H1 (cell line): Measurements from ENCODE around the gene RPS19. TPM values are rescaled to one million over a fixed set of nuclear protein-coding genes. Genes with fewer than 3 reads are reported as not detected.

Source experiments
- CTCF ChIA-PET: fragments of 300-600 bp; sonication (Branson Sonifier 250); formaldehyde crosslinking; loops from one replicate; lab custom pipeline; 2021; ENCODE audit not compliant: partially characterized antibody; lab: Charles Lee
- POLR2A ChIA-PET: fragments of 300-600 bp; sonication (Branson Sonifier 250); formaldehyde crosslinking; loops from one replicate; lab custom pipeline; 2021; ENCODE audit warnings: inconsistent platforms; ENCODE audit not compliant: partially characterized antibody; lab: Charles Lee
- DNase-seq, 2 experiments: peaks; one replicate each; pipeline versions ENCODE4 v3.0.0 to v3.0.0-alpha.2; 2010 to 2022; ENCODE audit warnings: low spot score in 2 of 2, low read depth in 1 of 2, mixed read lengths in 1 of 2
- FAIRE-seq: peaks from 2 replicates; lab custom pipeline; 2011; peaks lifted over from hg19 to GRCh38; lab: Jason Lieb, UNC
- H2AFZ ChIP-seq: 2 replicates; pipeline ENCODE4 v1.8.1; 2012; ENCODE audit warnings: low read length, inconsistent platforms
- H2AK5ac ChIP-seq: 2 replicates; pipeline ENCODE4 v1.6.1; 2013; ENCODE audit warnings: low read depth, low read length
- H2BK120ac ChIP-seq: replicated peaks from 2 replicates; pipeline ENCODE3; 2013; ENCODE audit warnings: low read depth, low read length, inconsistent platforms
- H2BK12ac ChIP-seq: 2 replicates; pipeline ENCODE4 v1.6.1; 2013; ENCODE audit warnings: low read depth, low read length
- H2BK15ac ChIP-seq: 2 replicates; pipeline ENCODE4 v1.6.1; 2013; ENCODE audit warnings: low read length
- H2BK20ac ChIP-seq: 2 replicates; pipeline ENCODE4 v1.6.1; 2013; ENCODE audit warnings: low read length
- H2BK5ac ChIP-seq: 2 replicates; pipeline ENCODE4 v1.6.1; 2013; ENCODE audit warnings: low read depth, low read length
- H3K14ac ChIP-seq: 2 replicates; pipeline ENCODE4 v1.6.1; 2013; ENCODE audit warnings: inconsistent platforms; ENCODE audit not compliant: insufficient read length
- H3K18ac ChIP-seq: 2 replicates; pipeline ENCODE4 v1.6.1; 2013; ENCODE audit warnings: low read length; ENCODE audit errors: extremely low read depth
- H3K23ac ChIP-seq: 2 replicates; pipeline ENCODE4 v1.6.1; 2013; ENCODE audit warnings: inconsistent platforms; ENCODE audit not compliant: insufficient read length
- H3K23me2 ChIP-seq: 2 replicates; pipeline ENCODE4 v1.6.1; 2013; ENCODE audit warnings: low read depth, low read length
- H3K27ac ChIP-seq: 2 replicates; pipeline ENCODE4 v1.6.1; 2011; ENCODE audit warnings: low read depth, low read length, inconsistent platforms
- H3K27me3 ChIP-seq, 4 experiments: replicated peaks in 1 of 4; 1 replicate in 1 of 4; 2 replicates in 3 of 4; pipeline versions ENCODE4 v1.6.1 to v1.8.1; 2011 to 2013; ENCODE audit warnings: low read length in 3 of 4, mild to moderate bottlenecking in 3 of 4, inconsistent platforms in 2 of 4, mixed read lengths in 2 of 4, moderate library complexity in 1 of 4; ENCODE audit not compliant: control insufficient read depth in 3 of 4, insufficient read depth in 3 of 4; ENCODE audit errors: extremely low read depth in 1 of 4
- H3K36me3 ChIP-seq, 4 experiments: 2 replicates each; pipeline versions ENCODE4 v1.6.1 to v1.8.1; 2011 to 2013; ENCODE audit warnings: mild to moderate bottlenecking in 4 of 4, low read length in 3 of 4, moderate library complexity in 2 of 4, control low read depth in 1 of 4, inconsistent platforms in 1 of 4; ENCODE audit not compliant: insufficient read depth in 4 of 4, control insufficient read depth in 2 of 4
- H3K4ac ChIP-seq: replicated peaks from 2 replicates; pipeline ENCODE3; 2013; ENCODE audit warnings: low read length, low read depth, mixed read lengths, inconsistent platforms; ENCODE audit not compliant: insufficient read length
- H3K4me1 ChIP-seq, 4 experiments: replicated peaks in 1 of 4; 1 replicate in 1 of 4; 2 replicates in 3 of 4; pipeline versions ENCODE4 v1.6.1 to v1.8.1; 2011 to 2013; ENCODE audit warnings: low read length in 3 of 4, inconsistent platforms in 2 of 4, mixed read lengths in 1 of 4; ENCODE audit not compliant: insufficient read depth in 4 of 4, control insufficient read depth in 3 of 4
- H3K4me2 ChIP-seq, 2 experiments: 2 replicates each; pipeline versions ENCODE4 v1.6.1 to v1.8.1; 2011 to 2013; ENCODE audit warnings: low read depth in 2 of 2, low read length in 2 of 2, control low read depth in 1 of 2, inconsistent platforms in 1 of 2, mild to moderate bottlenecking in 1 of 2; ENCODE audit not compliant: insufficient read depth in 1 of 2
- H3K4me3 ChIP-seq, 4 experiments: fragments of 200-600, 300-600 bp in 1 of 4; sonication (generic), shearing (Covaris generic), sonication (Bioruptor Twin) in 1 of 4; 2 replicates each; pipeline versions ENCODE4 v1.5.1 to v1.8.1; 2011 to 2016; ENCODE audit warnings: low read length in 4 of 4, low read depth in 3 of 4, control low read depth in 2 of 4, inconsistent platforms in 2 of 4, mild to moderate bottlenecking in 2 of 4, mixed read lengths in 1 of 4, moderate library complexity in 1 of 4; ENCODE audit not compliant: insufficient read depth in 2 of 4; ENCODE audit errors: extremely low read depth in 1 of 4
- H3K56ac ChIP-seq: replicated peaks from 2 replicates; pipeline ENCODE3; 2013; ENCODE audit warnings: low read depth, mild to moderate bottlenecking, mixed read lengths, low read length, inconsistent platforms; ENCODE audit not compliant: insufficient read length
- H3K79me1 ChIP-seq: 2 replicates; pipeline ENCODE4 v1.6.1; 2013; ENCODE audit warnings: low read depth, low read length, control low read depth
- H3K79me2 ChIP-seq, 2 experiments: 2 replicates each; pipeline versions ENCODE4 v1.6.1 to v1.8.1; 2012 to 2013; ENCODE audit warnings: low read length in 2 of 2, mild to moderate bottlenecking in 2 of 2, inconsistent platforms in 1 of 2; ENCODE audit not compliant: insufficient read depth in 2 of 2, control insufficient read depth in 1 of 2
- H3K9ac ChIP-seq, 4 experiments: replicated peaks in 1 of 4; 1 replicate in 1 of 4; 2 replicates in 3 of 4; pipeline versions ENCODE4 v1.6.1 to v1.8.1; 2011 to 2013; ENCODE audit warnings: low read depth in 3 of 4, low read length in 3 of 4, control low read depth in 2 of 4, mild to moderate bottlenecking in 2 of 4, moderate library complexity in 2 of 4, inconsistent platforms in 1 of 4; ENCODE audit errors: extremely low read depth in 1 of 4
- H3K9me3 ChIP-seq, 2 experiments: 2 replicates each; pipeline versions ENCODE4 v1.6.1 to v1.8.1; 2012 to 2013; ENCODE audit warnings: mild to moderate bottlenecking in 2 of 2, moderate library complexity in 2 of 2, control low read depth in 1 of 2, inconsistent platforms in 1 of 2, low read depth in 1 of 2, low read length in 1 of 2, mixed read lengths in 1 of 2; ENCODE audit not compliant: insufficient read depth in 2 of 2
- H4K20me1 ChIP-seq, 2 experiments: replicated peaks in 1 of 2; 2 replicates each; pipeline versions ENCODE3 to v1.8.1; 2011 to 2013; ENCODE audit warnings: inconsistent platforms in 2 of 2, low read length in 2 of 2, mild to moderate bottlenecking in 1 of 2; ENCODE audit not compliant: insufficient read depth in 2 of 2, control insufficient read depth in 1 of 2
- H4K5ac ChIP-seq: 2 replicates; pipeline ENCODE4 v1.6.1; 2013; ENCODE audit warnings: low read length, low read depth, mixed read lengths, inconsistent platforms; ENCODE audit not compliant: insufficient read length
- H4K8ac ChIP-seq: 2 replicates; pipeline ENCODE4 v1.8.0; 2013; ENCODE audit warnings: mild to moderate bottlenecking, moderate library complexity, low read length, inconsistent platforms; ENCODE audit not compliant: insufficient read depth; ENCODE audit errors: extremely low read depth
- H4K91ac ChIP-seq: replicated peaks from 2 replicates; pipeline ENCODE3; 2013; ENCODE audit warnings: low read length, mixed read lengths, inconsistent platforms; ENCODE audit not compliant: insufficient read length
- CBX8 ChIP-seq: fragments of 300-800, 300-1000 bp; sonication (generic); IDR thresholded peaks from 2 replicates; pipeline ENCODE4 v1.7.1; 2016; ENCODE audit warnings: low read depth, low read length, borderline replicate concordance
- EGR1 ChIP-seq: IDR thresholded peaks from 2 replicates; pipeline ENCODE4 v1.6.1; 2011; ENCODE audit warnings: low read depth, low read length, borderline replicate concordance
- WGBS, 2 experiments: shearing (Covaris generic) in 1 of 2; methylation state at CpG; one replicate each; pipeline versions ENCODE4 v1.1.6 to v1.1.7; 2013 to 2015; ENCODE audit warnings: low lambda C conversion rate in 2 of 2, mixed read lengths in 2 of 2, inconsistent platforms in 1 of 2, low coverage in 1 of 2, missing lambda C conversion rate in 1 of 2; ENCODE audit not compliant: insufficient replicate concordance in 2 of 2, insufficient coverage in 1 of 2, insufficient read length in 1 of 2; ENCODE audit errors: extremely low coverage in 1 of 2, missing lambda C conversion rate in 1 of 2; 5-methylcytosine and 5-hydroxymethylcytosine counted together
- polyA plus RNA-seq, 7 experiments: library from polyadenylated mRNA; depleted of rRNA in 3 of 7; stranded (reverse) in 5 of 7; unstranded in 2 of 7; fragments of >200 nt in 5 of 7; fragments of 200-250 nt in 2 of 7; gene quantifications; 1 replicate in 5 of 7; 2 replicates in 1 of 7; 4 replicates in 1 of 7; pipeline versions ENCODE4 v1.2.1 to v1.2.3, GENCODE V29; 2011 to 2013; ENCODE audit warnings: missing spikeins in 2 of 7, mixed read lengths in 2 of 7
- total RNA-seq: library from RNA; stranded (reverse); fragmentation: NEBNext Ultra II Directional; extraction: Animal tissue kit (Norgen Biotek cat#: 25700); gene quantifications from 2 replicates; pipeline ENCODE4 v1.2.1, GENCODE V29; 2021

The RPS19 gene
- total and polyA plus RNA-seq, 2 of the 8 experiments (the other 6 are each of a cell fraction or from before 2014, with no cell fraction given): 2,817 to 5,751 TPM

- H3K14ac ChIP-seq: no peak overlapping the region
- H2BK15ac ChIP-seq: no peak overlapping the region
- H2BK20ac ChIP-seq: no peak overlapping the region
- no peak overlapping the region for H2BK120ac ChIP-seq
- ChIA-PET POLR2A (interaction anchor here (0.9 to 13.1 kb wide), 4 partner anchors 9 to 42 kb away, joined by 4 to 167 read pairs (median 12); partner anchors contain the start of gene RPS19), CTCF (interaction anchor here (0.8 to 2.7 kb wide), 9 partner anchors 9 to 54 kb away, joined by 3 to 12 read pairs (median 5); no protein-coding TSS in a partner anchor)
- H3K4me3 ChIP-seq: no peak overlapping the region
- no peak overlapping the region for H4K5ac ChIP-seq
- peaks cover 0 to 7% of the 10 kb centered on the region in 2 experiments for H4K20me1 ChIP-seq
- H3K9ac ChIP-seq: no peak overlapping the region
- no peak overlapping the region for H2BK12ac ChIP-seq
- TF ChIP-seq EGR1 (no peak), CBX8 (no peak)
- H3K79me1 ChIP-seq: no peaks in the 10 kb centered on the region
- H4K8ac ChIP-seq: no peak overlapping the region
- H3K9me3 ChIP-seq: no peaks in the 10 kb centered on the region
- no peak overlapping the region for H3K4me2 ChIP-seq
- H3K4me1 ChIP-seq: no peaks in the 10 kb centered on the region
- H3K4ac ChIP-seq: no peak overlapping the region
- no peaks in the 10 kb centered on the region for H3K27me3 ChIP-seq
- WGBS, 2 experiments: 96% methylated on average over 17 of the region's 17 CpGs; no CpG with 5 or more reads in 1 of the 2 experiments
- H3K23me2 ChIP-seq: peaks cover 2% of the 10 kb centered on the region; the same call in 1 of the 2 replicates
- no peak overlapping the region for H2BK5ac ChIP-seq
- no peak overlapping the region for H3K27ac ChIP-seq
- no peak for DNase-seq
- H3K56ac ChIP-seq: no peak overlapping the region
- no peaks in the 10 kb centered on the region for H3K79me2 ChIP-seq
- H3K36me3 ChIP-seq: peaks cover 6 to 17% (median 16%) of the 10 kb centered on the region in 4 experiments
- no peak for FAIRE-seq
- no peak overlapping the region for H4K91ac ChIP-seq
- no peak overlapping the region for H2AFZ ChIP-seq
- H3K18ac ChIP-seq: no peak overlapping the region
- no peak overlapping the region for H3K23ac ChIP-seq
- H2AK5ac ChIP-seq: no peak overlapping the region
Observed at GRCh38 chr19:41902594-41902993, 42.5 kb downstream of the RPS19 start.
